GM19397 (cell line): ENCODE results near the gene CCM2.
"Not testable (repeated sequence)": the region's sequence is repeated elsewhere in the genome, so short reads cannot be mapped to it uniquely, and the experiment has no call there.

Experiments used
- ATAC-seq: cut with Tn5 transposase; IDR thresholded peaks from one replicate; pipeline ENCODE4 v1.9.1; 2021; ENCODE audit warnings: mild to moderate bottlenecking, moderate library complexity; ENCODE audit not compliant: unreplicated experiment

The CCM2 gene

GRCh38 chr7:45032421-45032820 lies 32.4 kb downstream of the CCM2 start:
- ATAC-seq = no peak

- no peak for ATAC-seq
Measured at GRCh38 chr7:45033261-45033930, 33.4 kb downstream of the CCM2 start.

- ATAC-seq = no peak
Measured at GRCh38 chr7:45033931-45034290, 33.9 kb downstream of the CCM2 start.

GRCh38 chr7:45034710-45035109 lies 34.7 kb downstream of the CCM2 start:
- not testable (repeated sequence) for ATAC-seq

- no peak for ATAC-seq
Measured at GRCh38 chr7:45035371-45035770, 35.4 kb downstream of the CCM2 start.

- ATAC-seq = no peak
Measured at GRCh38 chr7:45035893-45036292, 35.9 kb downstream of the CCM2 start.

- no peak for ATAC-seq
Measured at GRCh38 chr7:45036317-45036716, 36.3 kb downstream of the CCM2 start.

GRCh38 chr7:45036796-45037195 lies 36.8 kb downstream of the CCM2 start:
- ATAC-seq = no peak

GRCh38 chr7:45037876-45038275 lies 37.9 kb downstream of the CCM2 start:
- no peak for ATAC-seq

GRCh38 chr7:45039106-45039505 lies 39.1 kb downstream of the CCM2 start:
- ATAC-seq = no peak

- no peak for ATAC-seq
Measured at GRCh38 chr7:45044338-45044737, 44.3 kb downstream of the CCM2 start.

GRCh38 chr7:45048748-45049147 lies 48.7 kb downstream of the CCM2 start:
- ATAC-seq = no peak

- ATAC-seq = no peak
Measured at GRCh38 chr7:45050198-45050597, 50.2 kb downstream of the CCM2 start.

GRCh38 chr7:45052011-45052410 lies 52.0 kb downstream of the CCM2 start:
- ATAC-seq = no peak

- ATAC-seq = no peak
Measured at GRCh38 chr7:45053401-45053800, 53.4 kb downstream of the CCM2 start.

GRCh38 chr7:45053941-45054340 lies 53.9 kb downstream of the CCM2 start:
- no peak for ATAC-seq

- ATAC-seq = no peak
Measured at GRCh38 chr7:45054442-45054841, 54.4 kb downstream of the CCM2 start.

GRCh38 chr7:45055016-45055415 lies 55.0 kb downstream of the CCM2 start:
- no peak for ATAC-seq

GRCh38 chr7:45055594-45056219 lies 55.7 kb downstream of the CCM2 start:
- ATAC-seq = no peak

GRCh38 chr7:45057878-45058277 lies 57.9 kb downstream of the CCM2 start:
- ATAC-seq = no peak

GRCh38 chr7:45060295-45060694 lies 60.3 kb downstream of the CCM2 start:
- no peak for ATAC-seq

GRCh38 chr7:45061352-45061751 lies 61.4 kb downstream of the CCM2 start:
- no peak for ATAC-seq
